Neuron (in vitro differentiated cells): ENCODE measurements around the gene RAE1.

ENCODE experiments used
- H2AFZ ChIP-seq: one replicate; pipeline ENCODE4 v1.6.1; 2013; ENCODE audit warnings: low read depth, mild to moderate bottlenecking, inconsistent platforms, low read length, moderate library complexity
- H3K27me3 ChIP-seq: one replicate; pipeline ENCODE4 v1.6.1; 2013; ENCODE audit warnings: low read length; ENCODE audit not compliant: insufficient read depth
- H3K36me3 ChIP-seq: one replicate; pipeline ENCODE4 v1.6.1; 2013; ENCODE audit warnings: low read length; ENCODE audit not compliant: insufficient read depth
- H3K4me1 ChIP-seq: one replicate; pipeline ENCODE4 v1.6.1; 2013; ENCODE audit warnings: low read length; ENCODE audit not compliant: insufficient read depth
- H3K4me3 ChIP-seq: 2 replicates; pipeline ENCODE4 v1.5.1; 2013; ENCODE audit warnings: mild to moderate bottlenecking, low read length, moderate library complexity
- H3K9me3 ChIP-seq: one replicate; pipeline ENCODE4 v1.6.1; 2013; ENCODE audit warnings: low read length

The RAE1 gene

GRCh38 chr20:57317316-57317788 lies 33.7 kb upstream of the RAE1 start:
- Histone ChIP-seq H3K36me3 (no peaks in the 10 kb centered on the region), H3K4me1 (no peaks in the 10 kb centered on the region), H3K4me3 (no peak overlapping the region), H3K27me3 (no peaks in the 10 kb centered on the region), H2AFZ (no peak overlapping the region), H3K9me3 (no peaks in the 10 kb centered on the region)

DNA sequence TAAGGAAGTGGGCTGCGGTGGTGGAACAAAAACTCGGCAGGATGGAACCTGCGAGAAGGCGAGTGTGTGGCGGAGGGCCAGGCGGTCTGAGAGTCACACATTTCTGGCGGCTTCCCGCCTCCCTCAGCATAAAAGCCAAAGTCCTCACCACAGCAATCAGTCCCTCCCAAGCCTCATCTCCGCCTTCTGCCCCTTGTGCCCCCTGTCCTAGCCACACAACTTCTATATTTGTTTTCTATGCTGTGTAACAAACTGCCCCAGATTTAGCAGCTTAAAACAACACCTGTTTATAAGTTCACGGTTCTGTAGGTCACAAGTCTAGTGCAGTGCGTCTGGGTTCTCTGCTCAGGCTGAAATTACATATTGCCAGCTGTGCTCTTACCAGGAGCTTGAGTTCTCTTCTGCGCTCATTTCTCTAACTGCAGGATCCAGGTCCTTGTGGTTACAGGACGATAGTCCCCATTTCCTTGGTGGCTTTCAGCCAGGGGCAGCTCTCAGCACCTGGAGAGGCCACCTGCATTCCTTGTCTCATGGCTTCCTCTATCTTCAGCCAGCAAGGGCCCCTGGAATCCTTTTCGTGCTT lies 33.2 kb upstream of the RAE1 start:
- H3K4me1 ChIP-seq = peaks cover 4% of the 10 kb centered on the region
- no peak overlapping the region for H2AFZ ChIP-seq
- no peaks in the 10 kb centered on the region for H3K36me3 ChIP-seq
- H3K9me3 ChIP-seq = no peaks in the 10 kb centered on the region
- no peak overlapping the region for H3K4me3 ChIP-seq
- H3K27me3 ChIP-seq = no peaks in the 10 kb centered on the region

- Histone ChIP-seq H3K4me1 (peaks cover 7% of the 10 kb centered on the region), H2AFZ (no peak overlapping the region), H3K36me3 (no peaks in the 10 kb centered on the region), H3K9me3 (no peaks in the 10 kb centered on the region), H3K4me3 (no peak overlapping the region), H3K27me3 (no peaks in the 10 kb centered on the region)
Measured at GRCh38 chr20:57319584-57319983, 31.5 kb upstream of the RAE1 start.

GRCh38 chr20:57320358-57320757 lies 30.7 kb upstream of the RAE1 start:
- H3K27me3 ChIP-seq = no peaks in the 10 kb centered on the region
- no peaks in the 10 kb centered on the region for H3K36me3 ChIP-seq
- peaks cover 7% of the 10 kb centered on the region for H3K4me1 ChIP-seq
- no peak overlapping the region for H3K4me3 ChIP-seq
- no peaks in the 10 kb centered on the region for H3K9me3 ChIP-seq
- H2AFZ ChIP-seq = no peak overlapping the region

- Histone ChIP-seq H3K4me3 (no peak overlapping the region), H3K9me3 (no peaks in the 10 kb centered on the region), H3K4me1 (peaks cover 7% of the 10 kb centered on the region), H3K36me3 (no peaks in the 10 kb centered on the region), H3K27me3 (no peaks in the 10 kb centered on the region), H2AFZ (no peak overlapping the region)
Measured at GRCh38 chr20:57321142-57321541, 29.9 kb upstream of the RAE1 start.

- Histone ChIP-seq H3K4me1 (peaks cover 17% of the 10 kb centered on the region), H3K9me3 (no peaks in the 10 kb centered on the region), H3K27me3 (no peaks in the 10 kb centered on the region), H3K4me3 (no peak overlapping the region), H3K36me3 (no peaks in the 10 kb centered on the region), H2AFZ (no peak overlapping the region)
Measured at GRCh38 chr20:57322476-57322875, 28.6 kb upstream of the RAE1 start.

DNA sequence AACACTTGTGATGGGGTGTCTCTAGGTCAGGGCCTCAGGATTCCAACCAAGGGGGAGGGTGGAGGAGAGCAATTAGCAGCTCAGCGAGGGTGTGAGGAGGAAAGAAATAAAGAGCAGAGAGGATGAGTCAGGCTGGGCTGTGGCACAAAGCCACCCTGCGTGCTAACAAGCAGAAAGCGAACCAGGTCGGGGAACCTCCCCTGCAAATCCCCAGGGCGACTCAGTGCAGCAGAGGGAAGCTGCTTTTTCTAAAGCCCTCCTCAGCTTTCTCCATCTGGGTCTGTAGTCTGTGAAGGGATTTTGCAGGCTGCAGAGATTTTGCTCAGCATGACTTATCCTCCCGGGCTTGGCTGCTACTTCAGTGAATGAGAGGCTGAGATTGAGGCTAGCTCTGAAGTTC lies 28.0 kb upstream of the RAE1 start:
- H3K27me3 ChIP-seq = no peaks in the 10 kb centered on the region
- no peaks in the 10 kb centered on the region for H3K36me3 ChIP-seq
- peak overlapping the region; percentile 5 for H3K4me3 ChIP-seq
- peaks cover 17% of the 10 kb centered on the region for H3K4me1 ChIP-seq
- H2AFZ ChIP-seq = no peak overlapping the region
- H3K9me3 ChIP-seq = no peaks in the 10 kb centered on the region

DNA sequence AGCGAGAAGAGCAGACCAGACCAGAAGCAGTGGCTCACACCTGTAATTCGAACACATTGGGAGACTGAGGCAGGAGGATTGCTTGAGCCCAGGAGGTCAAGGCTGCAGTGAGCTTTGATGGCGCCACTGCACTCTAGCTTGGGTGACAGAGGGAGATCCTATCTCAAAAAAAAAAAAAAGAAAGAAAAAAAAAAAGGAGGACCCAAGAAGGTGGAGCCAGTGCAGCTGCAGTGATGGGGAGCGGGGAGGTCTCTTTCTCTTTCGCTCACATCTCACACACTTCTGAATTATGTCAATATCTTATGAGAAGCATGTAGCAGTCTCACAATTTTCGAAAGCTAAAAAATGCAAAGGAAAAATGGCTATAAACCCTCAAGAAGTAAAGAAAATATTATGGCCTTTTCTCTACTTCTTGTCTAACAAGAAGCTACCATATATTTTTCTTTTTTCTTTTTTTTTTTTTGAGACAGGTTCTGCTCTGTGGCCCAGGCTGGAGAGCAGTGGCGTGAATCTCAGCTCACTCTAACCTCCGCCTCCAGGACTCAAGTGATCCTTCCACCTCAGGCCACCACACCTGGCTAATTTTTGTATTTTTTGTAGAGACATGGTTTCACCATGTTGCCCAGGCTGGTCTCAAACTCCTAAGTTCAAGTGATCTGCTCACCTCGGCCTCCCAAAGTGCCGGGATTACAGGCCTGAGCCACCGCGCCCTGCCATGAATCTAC lies 25.3 kb upstream of the RAE1 start:
- Histone ChIP-seq H3K27me3 (no peaks in the 10 kb centered on the region), H3K9me3 (no peaks in the 10 kb centered on the region)

DNA sequence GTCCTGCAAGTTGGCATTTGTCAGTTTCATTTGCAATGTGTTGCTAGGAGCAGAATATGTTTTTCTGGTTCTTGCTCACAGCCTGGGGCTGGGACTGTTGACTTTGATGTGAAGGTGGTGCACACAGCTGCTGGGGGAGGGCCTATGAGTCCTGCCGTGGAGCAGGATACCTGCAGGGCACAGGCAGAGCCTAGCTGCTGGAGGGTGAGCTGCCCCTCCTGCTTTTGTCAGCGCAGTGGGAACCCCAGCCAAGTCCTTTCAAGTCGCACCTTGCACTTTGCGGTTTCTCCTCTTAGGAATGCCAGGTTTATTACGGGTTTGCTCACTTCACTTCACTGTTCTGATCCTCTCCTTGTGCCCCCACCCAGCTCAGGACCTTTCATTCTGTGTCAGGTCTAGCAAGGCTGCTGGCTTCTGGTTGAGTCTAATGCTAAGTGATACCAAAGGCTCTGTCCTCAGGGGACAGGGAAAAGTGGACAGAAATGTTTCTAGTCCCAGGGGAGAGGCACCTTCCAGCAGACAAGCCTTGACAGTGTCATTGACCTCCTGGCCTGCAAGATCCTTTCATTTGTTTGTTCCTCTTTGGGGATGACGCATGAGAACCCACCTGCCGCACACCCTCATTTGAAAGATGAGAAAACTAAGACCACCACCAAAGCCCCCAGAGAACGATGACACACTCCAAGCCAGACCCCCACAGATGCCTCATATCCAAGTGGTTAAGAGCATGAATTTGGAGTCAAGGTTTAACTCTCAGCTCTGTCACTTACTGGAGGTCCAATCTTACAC lies 24.2 kb upstream of the RAE1 start:
- Histone ChIP-seq H3K4me1 (peaks cover 17% of the 10 kb centered on the region), H3K9me3 (no peaks in the 10 kb centered on the region), H3K4me3 (no peak overlapping the region), H3K36me3 (no peaks in the 10 kb centered on the region), H2AFZ (no peak overlapping the region), H3K27me3 (no peaks in the 10 kb centered on the region)

More for the DNA sequence above, 25.3 kb upstream of the RAE1 start:
- Histone ChIP-seq H2AFZ (no peak overlapping the region), H3K4me3 (no peak overlapping the region), H3K36me3 (no peaks in the 10 kb centered on the region), H3K4me1 (peaks cover 17% of the 10 kb centered on the region)

- Histone ChIP-seq H3K9me3 (no peaks in the 10 kb centered on the region), H3K4me3 (no peak overlapping the region), H3K36me3 (no peaks in the 10 kb centered on the region), H3K27me3 (no peaks in the 10 kb centered on the region), H3K4me1 (peaks cover 14% of the 10 kb centered on the region), H2AFZ (no peak overlapping the region)
Measured at GRCh38 chr20:57327820-57328219, 23.2 kb upstream of the RAE1 start.

DNA sequence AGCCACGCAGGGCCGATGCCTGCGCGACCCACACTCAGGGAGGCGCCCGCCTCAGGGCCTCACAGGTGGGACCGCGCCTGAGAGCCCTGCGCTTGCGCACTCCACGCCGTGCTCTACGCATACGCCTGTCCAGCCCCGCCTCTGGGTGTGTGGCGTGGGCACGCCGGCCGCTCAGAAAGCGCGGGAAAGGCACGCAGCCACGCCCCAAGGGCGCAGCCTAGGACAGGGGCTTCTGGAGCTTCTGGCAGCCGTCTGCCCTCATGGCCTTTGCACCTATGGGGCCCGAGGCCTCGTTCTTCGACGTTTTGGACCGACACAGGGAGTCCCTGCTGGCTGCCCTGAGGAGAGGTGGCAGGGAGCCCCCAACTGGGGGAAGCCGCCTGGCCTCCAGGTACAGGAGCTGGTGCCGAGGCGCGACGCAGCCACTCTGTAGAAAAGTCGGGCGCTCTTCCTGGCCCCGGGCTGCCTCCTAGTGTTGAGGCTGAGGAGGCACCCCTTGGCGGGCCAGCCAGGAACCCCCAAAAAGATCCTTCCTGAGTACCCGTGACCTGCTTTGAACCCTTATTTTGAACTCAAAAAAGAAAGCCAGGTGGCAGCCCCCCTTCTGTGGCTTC lies 21.3 kb upstream of the RAE1 start, which contains the start of gene SPO11:
Gene SPO11, plus strand, starts transcription at position 196 of the 614 bp plus-strand sequence. Its CDS starts 65 bp downstream, at position 261.
- H3K27me3 ChIP-seq = no peaks in the 10 kb centered on the region
- H3K4me3 ChIP-seq = no peak within 1 kb of the TSS
- H2AFZ ChIP-seq = no peak within 1 kb of the TSS
- H3K9me3 ChIP-seq = no peaks in the 10 kb centered on the region
- no peaks in the 10 kb centered on the region for H3K36me3 ChIP-seq
- peaks cover 10% of the 10 kb centered on the region for H3K4me1 ChIP-seq

GRCh38 chr20:57330998-57331397 lies 20.1 kb upstream of the RAE1 start:
- H3K4me3 ChIP-seq = no peak overlapping the region
- H3K4me1 ChIP-seq = peaks cover 10% of the 10 kb centered on the region
- H3K36me3 ChIP-seq = no peaks in the 10 kb centered on the region
- H2AFZ ChIP-seq = no peak overlapping the region
- H3K27me3 ChIP-seq = no peaks in the 10 kb centered on the region
- no peaks in the 10 kb centered on the region for H3K9me3 ChIP-seq
